C4-2B (cell line): ENCODE measurements around the gene YBX1.

ENCODE experiments used
- CTCF ChIP-seq: fragments of 450-650 bp; conservative IDR thresholded peaks from 2 replicates; pipeline ENCODE4 v1.5.1; 2017; ENCODE audit warnings: mild to moderate bottlenecking
- ZFX ChIP-seq: fragments of 450-650 bp; IDR thresholded peaks from 2 replicates; pipeline ENCODE4 v1.6.1; 2017

- TF ChIP-seq CTCF (no peak), ZFX (no peak)
Measured at GRCh38 chr1:42646056-42646455, 36.2 kb upstream of the YBX1 start.
